H1 (cell line): ENCODE data around the gene VPS13C. TPM values are rescaled to one million over a fixed set of nuclear protein-coding genes. Genes with fewer than 3 reads are reported as not detected.

Experiments
- CTCF ChIA-PET: fragments of 300-600 bp; sonication (Branson Sonifier 250); formaldehyde crosslinking; loops from one replicate; lab custom pipeline; 2021; ENCODE audit not compliant: partially characterized antibody; lab: Charles Lee
- POLR2A ChIA-PET: fragments of 300-600 bp; sonication (Branson Sonifier 250); formaldehyde crosslinking; loops from one replicate; lab custom pipeline; 2021; ENCODE audit warnings: inconsistent platforms; ENCODE audit not compliant: partially characterized antibody; lab: Charles Lee
- DNase-seq, 2 experiments: peaks; one replicate each; pipeline versions ENCODE4 v3.0.0 to v3.0.0-alpha.2; 2010 to 2022; ENCODE audit warnings: low spot score in 2 of 2, low read depth in 1 of 2, mixed read lengths in 1 of 2
- FAIRE-seq: peaks from 2 replicates; lab custom pipeline; 2011; peaks lifted over from hg19 to GRCh38; lab: Jason Lieb, UNC
- H2AFZ ChIP-seq: 2 replicates; pipeline ENCODE4 v1.8.1; 2012; ENCODE audit warnings: low read length, inconsistent platforms
- H2AK5ac ChIP-seq: 2 replicates; pipeline ENCODE4 v1.6.1; 2013; ENCODE audit warnings: low read depth, low read length
- H2BK120ac ChIP-seq: replicated peaks from 2 replicates; pipeline ENCODE3; 2013; ENCODE audit warnings: low read depth, low read length, inconsistent platforms
- H2BK12ac ChIP-seq: 2 replicates; pipeline ENCODE4 v1.6.1; 2013; ENCODE audit warnings: low read depth, low read length
- H2BK15ac ChIP-seq: 2 replicates; pipeline ENCODE4 v1.6.1; 2013; ENCODE audit warnings: low read length
- H2BK20ac ChIP-seq: 2 replicates; pipeline ENCODE4 v1.6.1; 2013; ENCODE audit warnings: low read length
- H2BK5ac ChIP-seq: 2 replicates; pipeline ENCODE4 v1.6.1; 2013; ENCODE audit warnings: low read depth, low read length
- H3K14ac ChIP-seq: 2 replicates; pipeline ENCODE4 v1.6.1; 2013; ENCODE audit warnings: inconsistent platforms; ENCODE audit not compliant: insufficient read length
- H3K18ac ChIP-seq: 2 replicates; pipeline ENCODE4 v1.6.1; 2013; ENCODE audit warnings: low read length; ENCODE audit errors: extremely low read depth
- H3K23ac ChIP-seq: 2 replicates; pipeline ENCODE4 v1.6.1; 2013; ENCODE audit warnings: inconsistent platforms; ENCODE audit not compliant: insufficient read length
- H3K23me2 ChIP-seq: 2 replicates; pipeline ENCODE4 v1.6.1; 2013; ENCODE audit warnings: low read depth, low read length
- H3K27ac ChIP-seq: 2 replicates; pipeline ENCODE4 v1.6.1; 2011; ENCODE audit warnings: low read depth, low read length, inconsistent platforms
- H3K27me3 ChIP-seq, 4 experiments: replicated peaks in 1 of 4; 1 replicate in 1 of 4; 2 replicates in 3 of 4; pipeline versions ENCODE4 v1.6.1 to v1.8.1; 2011 to 2013; ENCODE audit warnings: low read length in 3 of 4, mild to moderate bottlenecking in 3 of 4, inconsistent platforms in 2 of 4, mixed read lengths in 2 of 4, moderate library complexity in 1 of 4; ENCODE audit not compliant: control insufficient read depth in 3 of 4, insufficient read depth in 3 of 4; ENCODE audit errors: extremely low read depth in 1 of 4
- H3K36me3 ChIP-seq, 4 experiments: 2 replicates each; pipeline versions ENCODE4 v1.6.1 to v1.8.1; 2011 to 2013; ENCODE audit warnings: mild to moderate bottlenecking in 4 of 4, low read length in 3 of 4, moderate library complexity in 2 of 4, control low read depth in 1 of 4, inconsistent platforms in 1 of 4; ENCODE audit not compliant: insufficient read depth in 4 of 4, control insufficient read depth in 2 of 4
- H3K4ac ChIP-seq: replicated peaks from 2 replicates; pipeline ENCODE3; 2013; ENCODE audit warnings: low read length, low read depth, mixed read lengths, inconsistent platforms; ENCODE audit not compliant: insufficient read length
- H3K4me1 ChIP-seq, 4 experiments: replicated peaks in 1 of 4; 1 replicate in 1 of 4; 2 replicates in 3 of 4; pipeline versions ENCODE4 v1.6.1 to v1.8.1; 2011 to 2013; ENCODE audit warnings: low read length in 3 of 4, inconsistent platforms in 2 of 4, mixed read lengths in 1 of 4; ENCODE audit not compliant: insufficient read depth in 4 of 4, control insufficient read depth in 3 of 4
- H3K4me2 ChIP-seq, 2 experiments: 2 replicates each; pipeline versions ENCODE4 v1.6.1 to v1.8.1; 2011 to 2013; ENCODE audit warnings: low read depth in 2 of 2, low read length in 2 of 2, control low read depth in 1 of 2, inconsistent platforms in 1 of 2, mild to moderate bottlenecking in 1 of 2; ENCODE audit not compliant: insufficient read depth in 1 of 2
- H3K4me3 ChIP-seq, 4 experiments: fragments of 200-600, 300-600 bp in 1 of 4; sonication (generic), shearing (Covaris generic), sonication (Bioruptor Twin) in 1 of 4; 2 replicates each; pipeline versions ENCODE4 v1.5.1 to v1.8.1; 2011 to 2016; ENCODE audit warnings: low read length in 4 of 4, low read depth in 3 of 4, control low read depth in 2 of 4, inconsistent platforms in 2 of 4, mild to moderate bottlenecking in 2 of 4, mixed read lengths in 1 of 4, moderate library complexity in 1 of 4; ENCODE audit not compliant: insufficient read depth in 2 of 4; ENCODE audit errors: extremely low read depth in 1 of 4
- H3K56ac ChIP-seq: replicated peaks from 2 replicates; pipeline ENCODE3; 2013; ENCODE audit warnings: low read depth, mild to moderate bottlenecking, mixed read lengths, low read length, inconsistent platforms; ENCODE audit not compliant: insufficient read length
- H3K79me1 ChIP-seq: 2 replicates; pipeline ENCODE4 v1.6.1; 2013; ENCODE audit warnings: low read depth, low read length, control low read depth
- H3K79me2 ChIP-seq, 2 experiments: 2 replicates each; pipeline versions ENCODE4 v1.6.1 to v1.8.1; 2012 to 2013; ENCODE audit warnings: low read length in 2 of 2, mild to moderate bottlenecking in 2 of 2, inconsistent platforms in 1 of 2; ENCODE audit not compliant: insufficient read depth in 2 of 2, control insufficient read depth in 1 of 2
- H3K9ac ChIP-seq, 4 experiments: replicated peaks in 1 of 4; 1 replicate in 1 of 4; 2 replicates in 3 of 4; pipeline versions ENCODE4 v1.6.1 to v1.8.1; 2011 to 2013; ENCODE audit warnings: low read depth in 3 of 4, low read length in 3 of 4, control low read depth in 2 of 4, mild to moderate bottlenecking in 2 of 4, moderate library complexity in 2 of 4, inconsistent platforms in 1 of 4; ENCODE audit errors: extremely low read depth in 1 of 4
- H3K9me3 ChIP-seq, 2 experiments: 2 replicates each; pipeline versions ENCODE4 v1.6.1 to v1.8.1; 2012 to 2013; ENCODE audit warnings: mild to moderate bottlenecking in 2 of 2, moderate library complexity in 2 of 2, control low read depth in 1 of 2, inconsistent platforms in 1 of 2, low read depth in 1 of 2, low read length in 1 of 2, mixed read lengths in 1 of 2; ENCODE audit not compliant: insufficient read depth in 2 of 2
- H4K20me1 ChIP-seq, 2 experiments: replicated peaks in 1 of 2; 2 replicates each; pipeline versions ENCODE3 to v1.8.1; 2011 to 2013; ENCODE audit warnings: inconsistent platforms in 2 of 2, low read length in 2 of 2, mild to moderate bottlenecking in 1 of 2; ENCODE audit not compliant: insufficient read depth in 2 of 2, control insufficient read depth in 1 of 2
- H4K5ac ChIP-seq: 2 replicates; pipeline ENCODE4 v1.6.1; 2013; ENCODE audit warnings: low read length, low read depth, mixed read lengths, inconsistent platforms; ENCODE audit not compliant: insufficient read length
- H4K8ac ChIP-seq: 2 replicates; pipeline ENCODE4 v1.8.0; 2013; ENCODE audit warnings: mild to moderate bottlenecking, moderate library complexity, low read length, inconsistent platforms; ENCODE audit not compliant: insufficient read depth; ENCODE audit errors: extremely low read depth
- H4K91ac ChIP-seq: replicated peaks from 2 replicates; pipeline ENCODE3; 2013; ENCODE audit warnings: low read length, mixed read lengths, inconsistent platforms; ENCODE audit not compliant: insufficient read length
- BCL11A ChIP-seq, 2 experiments: IDR thresholded peaks; one replicate each; pipeline ENCODE4 v1.6.1; 2011; ENCODE audit warnings: low read depth in 2 of 2, low read length in 2 of 2, mild to moderate bottlenecking in 2 of 2
- NRF1 ChIP-seq: IDR thresholded peaks from 2 replicates; pipeline ENCODE4 v1.6.1; 2011; ENCODE audit warnings: mild to moderate bottlenecking, low read depth, low read length, improper control_type of control experiment
- RBBP5 ChIP-seq: IDR thresholded peaks from 2 replicates; pipeline ENCODE4 v1.7.1; 2012; ENCODE audit warnings: low read depth, mild to moderate bottlenecking, inconsistent platforms, low read length, moderate library complexity, borderline replicate concordance
- RXRA ChIP-seq: IDR thresholded peaks from 2 replicates; pipeline ENCODE4 v1.6.1; 2011; ENCODE audit warnings: low read depth, mild to moderate bottlenecking, low read length, moderate library complexity; ENCODE audit not compliant: insufficient read depth
- SIN3A ChIP-seq, 2 experiments: IDR thresholded peaks in 1 of 2; conservative IDR thresholded peaks in 1 of 2; 2 replicates each; pipeline ENCODE4 v1.6.1; 2011 to 2012; ENCODE audit warnings: low read length in 2 of 2, improper control_type of control experiment in 1 of 2, low read depth in 1 of 2, mild to moderate bottlenecking in 1 of 2
- TAF1 ChIP-seq: IDR thresholded peaks from 2 replicates; pipeline ENCODE4 v1.6.1; 2011; ENCODE audit warnings: mild to moderate bottlenecking, low read depth, low read length
- USF2 ChIP-seq: IDR thresholded peaks from 2 replicates; pipeline ENCODE4 v1.6.1; 2011; ENCODE audit warnings: low read length, improper control_type of control experiment
- WGBS, 2 experiments: shearing (Covaris generic) in 1 of 2; methylation state at CpG; one replicate each; pipeline versions ENCODE4 v1.1.6 to v1.1.7; 2013 to 2015; ENCODE audit warnings: low lambda C conversion rate in 2 of 2, mixed read lengths in 2 of 2, inconsistent platforms in 1 of 2, low coverage in 1 of 2, missing lambda C conversion rate in 1 of 2; ENCODE audit not compliant: insufficient replicate concordance in 2 of 2, insufficient coverage in 1 of 2, insufficient read length in 1 of 2; ENCODE audit errors: extremely low coverage in 1 of 2, missing lambda C conversion rate in 1 of 2; 5-methylcytosine and 5-hydroxymethylcytosine counted together
- long read RNA-seq, 2 experiments: library from RNA in 1 of 2; library from capped mRNA in 1 of 2; stranded (forward); transcript quantifications; one replicate each; pipeline ENCODE4 v2.0.0, GENCODE V29; 2021; ENCODE audit warnings: inconsistent platforms in 1 of 2
- polyA minus RNA-seq, 3 experiments: library from RNA; depleted of rRNA, polyadenylated mRNA; stranded (reverse); fragments of >200 nt; gene quantifications; 1 replicate in 2 of 3; 2 replicates in 1 of 3; pipeline ENCODE4 v1.2.3, GENCODE V29; 2011
- polyA plus RNA-seq, 7 experiments: library from polyadenylated mRNA; depleted of rRNA in 3 of 7; stranded (reverse) in 5 of 7; unstranded in 2 of 7; fragments of >200 nt in 5 of 7; fragments of 200-250 nt in 2 of 7; gene quantifications; 1 replicate in 5 of 7; 2 replicates in 1 of 7; 4 replicates in 1 of 7; pipeline versions ENCODE4 v1.2.1 to v1.2.3, GENCODE V29; 2011 to 2013; ENCODE audit warnings: missing spikeins in 2 of 7, mixed read lengths in 2 of 7
- total RNA-seq: library from RNA; stranded (reverse); fragmentation: NEBNext Ultra II Directional; extraction: Animal tissue kit (Norgen Biotek cat#: 25700); gene quantifications from 2 replicates; pipeline ENCODE4 v1.2.1, GENCODE V29; 2021

Gene VPS13C
- 14.1 and 18.8 TPM in 2 replicates for total RNA-seq
- 3.0 and 4.8 TPM in 2 replicates for polyA plus RNA-seq (2011; rRNA removed)
- 4.7 TPM for polyA plus RNA-seq (2011; cell fraction: cytosol; rRNA removed)
- polyA plus RNA-seq (2011; cell fraction: nucleus; rRNA removed): 4.3 TPM
- polyA plus RNA-seq (2012, experiment 1 of 2): 4.8 to 7.2 TPM (median 6.1 TPM) in 4 replicates
- 0.42 TPM for polyA plus RNA-seq (2012, experiment 2 of 2)
- polyA plus RNA-seq (2013, experiment 1 of 2): 11.0 TPM
- 8.7 TPM for polyA plus RNA-seq (2013, experiment 2 of 2)
- 25.1 and 42.6 TPM in 2 replicates for polyA minus RNA-seq (2011; rRNA and poly(A)+ RNA removed)
- polyA minus RNA-seq (2011; cell fraction: cytosol; rRNA and poly(A)+ RNA removed): 18.9 TPM
- polyA minus RNA-seq (2011; cell fraction: nucleus; rRNA and poly(A)+ RNA removed): 51.5 TPM
- long read RNA-seq, experiment 1, partial matches to known transcripts: 0 of 1 reads
- long read RNA-seq, experiment 1, other reads (novel, unspliced or antisense): 1 of 1 reads
- long read RNA-seq, experiment 2, partial matches to known transcripts: 0 of 1 reads
- long read RNA-seq, experiment 2, other reads (novel, unspliced or antisense): 1 of 1 reads

GRCh38 chr15:62060113-62060895, at the start of gene VPS13C:
Gene VPS13C (minus strand): TSS chr15:62060447. CDS start chr15:62060374, 73 bp downstream.
- DNase-seq (peak; percentile 77 to 88), FAIRE-seq (no peak)
- Histone ChIP-seq H3K14ac (no peak within 1 kb of the TSS), H2BK15ac (no peak within 1 kb of the TSS), H2BK120ac (no peak within 1 kb of the TSS), H4K5ac (peak within 1 kb of the TSS; percentile 57), H3K27me3 (peaks cover 0 to 8% (median 7%) of the 10 kb centered on the region in 4 experiments; a peak in 5 of 7 replicates), H2BK5ac (peak within 1 kb of the TSS; percentile 26; the same call in 1 of the 2 replicates), H3K23me2 (peaks cover 7% of the 10 kb centered on the region), H3K9me3 (no peaks in the 10 kb centered on the region), H3K4me3 (peak within 1 kb of the TSS; percentile 49 to 84 (median 72)), H4K8ac (0 out of 2 replicates have a peak within 1 kb of the TSS, but pooled peaks have one; percentile 26), H3K36me3 (no peaks in the 10 kb centered on the region), H2BK12ac (no peak within 1 kb of the TSS), H2AK5ac (no peak within 1 kb of the TSS), H3K79me2 (peaks cover 0 to 5% of the 10 kb centered on the region in 2 experiments; a peak in 1 of 4 replicates), H3K56ac (no peak within 1 kb of the TSS), H3K27ac (no peak within 1 kb of the TSS), H3K4ac (no peak within 1 kb of the TSS), H3K79me1 (no peaks in the 10 kb centered on the region), H3K4me1 (peaks cover 0 to 6% (median under 1%) of the 10 kb centered on the region in 4 experiments; a peak in 1 of 7 replicates), H3K4me2 (peak within 1 kb of the TSS; percentile 78 to 83), H2BK20ac (no peak within 1 kb of the TSS), H4K91ac (no peak within 1 kb of the TSS), H3K23ac (no peak within 1 kb of the TSS), H2AFZ (peak within 1 kb of the TSS; percentile 83), H4K20me1 (no peaks in the 10 kb centered on the region), H3K9ac (peak within 1 kb of the TSS in 3 of 4 experiments; percentile 27 to 67 (median 35); a peak in 5 of 7 replicates), H3K18ac (peak within 1 kb of the TSS; percentile 51; the same call in 1 of the 2 replicates)
- CTCF ChIA-PET: interaction anchor here (0.8 to 1.8 kb wide), 5 partner anchors 12 to 263 kb away, joined by 3 to 7 read pairs (median 3); no protein-coding TSS in a partner anchor
- POLR2A ChIA-PET: no interaction called here
- 1% methylated on average over 54 of the region's 73 CpGs; no CpG with 5 or more reads in 1 of the 2 experiments for WGBS, 2 experiments
- TF ChIP-seq BCL11A (IDR thresholded peaks at IDR 0.05; ENCODE audit: low read depth in 2 of 2, low read length in 2 of 2) (no peak), SIN3A (conservative IDR thresholded peaks at IDR 0.05 in 1 of 2, IDR thresholded peaks at IDR 0.05 in 1 of 2; ENCODE audit: low read depth in 1 of 2, low read length in 2 of 2) (peak; percentile 82 to 89; a peak in 3 of 4 replicates), RBBP5 (0 out of 2 replicates have a peak, but pooled peaks have one; percentile 88), RXRA (no peak), TAF1 (0 out of 2 replicates have a peak, but pooled peaks have one; percentile 44), USF2 (peak; percentile 67), NRF1 (peak; percentile 78)
